GM12878 (cell line): ENCODE results near the gene C4orf33. TPM values are rescaled to one million over a fixed set of nuclear protein-coding genes. Genes with fewer than 3 reads are reported as not detected.

Experiments
- ATAC-seq: fragments of 200-7000 bp; cut with Tn5 transposase; 3 replicates; pipeline ENCODE4 v1.9.1; 2020; ENCODE audit warnings: mild to moderate bottlenecking, moderate library complexity
- BruUV-seq: library from RNA; stranded (reverse); fragments of 400-500 nt; replicated peaks from 2 replicates; lab custom pipeline; 2021; lab: Mats Ljungman, UMichigan
- CTCF ChIA-PET: fragments of 300-600 bp; sonication (Branson Sonifier 250); formaldehyde crosslinking; extraction: SDS; loops from one replicate; lab custom pipeline; 2021; ENCODE audit warnings: inconsistent platforms; lab: Yijun Ruan, JAX
- POLR2A ChIA-PET: fragments of 350-600 bp; formaldehyde crosslinking; extraction: SDS; loops from one replicate; lab custom pipeline; 2021; ENCODE audit warnings: inconsistent platforms; lab: Charles Lee
- RAD21 ChIA-PET: fragments of 300-600 bp; sonication (Branson Sonifier 250); formaldehyde crosslinking; loops from one replicate; lab custom pipeline; 2023; ENCODE audit warnings: antibody characterized with exemption; ENCODE audit not compliant: unreplicated experiment; lab: Charles Lee
- SMC1A ChIA-PET: fragments of 300-600 bp; sonication (Branson Sonifier 250); formaldehyde crosslinking; loops from one replicate; lab custom pipeline; 2023; ENCODE audit not compliant: unreplicated experiment, uncharacterized antibody; lab: Charles Lee
- DNase-seq: peaks from one replicate; pipeline ENCODE4 v3.0.0-alpha.2; 2011; ENCODE audit warnings: low read depth, low spot score
- FAIRE-seq: peaks from 3 replicates; lab custom pipeline; 2011; peaks lifted over from hg19 to GRCh38; lab: Jason Lieb, UNC
- H2AFZ ChIP-seq: 2 replicates; pipeline ENCODE4 v1.6.0; 2011; ENCODE audit warnings: low read depth, low read length, control low read depth; ENCODE audit not compliant: control insufficient read depth
- H3K27ac ChIP-seq: 2 replicates; pipeline ENCODE4 v1.5.1; 2011; ENCODE audit warnings: control low read depth; ENCODE audit not compliant: control insufficient read depth, insufficient read depth
- H3K27me3 ChIP-seq, 2 experiments: replicated peaks in 1 of 2; 2 replicates each; pipeline versions ENCODE4 v1.6.0 to v1.6.1; 2011; ENCODE audit warnings: low read length in 1 of 2; ENCODE audit not compliant: control insufficient read depth in 2 of 2, insufficient read depth in 2 of 2
- H3K36me3 ChIP-seq, 2 experiments: 2 replicates each; pipeline ENCODE4 v1.5.1; 2011; ENCODE audit warnings: low read length in 1 of 2; ENCODE audit not compliant: control insufficient read depth in 2 of 2, insufficient read depth in 2 of 2
- H3K4me1 ChIP-seq: 2 replicates; pipeline ENCODE4 v1.6.1; 2011; ENCODE audit warnings: mild to moderate bottlenecking, low read length, moderate library complexity, mixed read lengths; ENCODE audit not compliant: control insufficient read depth, insufficient read depth
- H3K4me2 ChIP-seq: 2 replicates; pipeline ENCODE4 v1.6.0; 2011; ENCODE audit warnings: control low read depth; ENCODE audit not compliant: control insufficient read depth, insufficient read depth
- H3K4me3 ChIP-seq: fragments of 200-600 bp; sonication (generic); 2 replicates; pipeline ENCODE4 v1.5.1; 2016
- H3K79me2 ChIP-seq: 2 replicates; pipeline ENCODE4 v1.6.0; 2011; ENCODE audit warnings: low read length; ENCODE audit not compliant: control insufficient read depth, insufficient read depth
- H3K9ac ChIP-seq: 2 replicates; pipeline ENCODE4 v1.8.0; 2011; ENCODE audit warnings: low read length, control low read depth, mixed read lengths; ENCODE audit not compliant: control insufficient read depth, insufficient read depth
- H3K9me3 ChIP-seq: replicated peaks from 3 replicates; pipeline ENCODE4 v1.5.1; 2011; ENCODE audit warnings: mild to moderate bottlenecking, low read length; ENCODE audit not compliant: control insufficient read depth, insufficient read depth
- H4K20me1 ChIP-seq: 2 replicates; pipeline ENCODE4 v1.6.0; 2011; ENCODE audit not compliant: control insufficient read depth, insufficient read depth
- BCL11A ChIP-seq: IDR thresholded peaks from 2 replicates; pipeline ENCODE4 v1.6.1; 2011; ENCODE audit warnings: low read depth, low read length
- CHD1 ChIP-seq: IDR thresholded peaks from 2 replicates; pipeline ENCODE4 v1.6.1; 2012; ENCODE audit warnings: low read depth, low read length, improper control_type of control experiment
- CREM ChIP-seq: IDR thresholded peaks from 2 replicates; pipeline ENCODE4 v1.6.1; 2014; ENCODE audit warnings: antibody characterized with exemption, low read depth
- EP300 ChIP-seq, 2 experiments: fragments of 150-350 bp in 1 of 2; IDR thresholded peaks; 2 replicates each; pipeline ENCODE4 v1.6.1; 2011 to 2012; ENCODE audit warnings: low read depth in 2 of 2, low read length in 2 of 2, borderline replicate concordance in 1 of 2, improper control_type of control experiment in 1 of 2, inconsistent platforms in 1 of 2; ENCODE audit not compliant: control insufficient read depth in 1 of 2
- HSF1 ChIP-seq: fragments of 150-350 bp; IDR thresholded peaks from 2 replicates; pipeline ENCODE4 v1.6.1; 2014; ENCODE audit warnings: mild to moderate bottlenecking, low read depth, low read length
- IKZF1 ChIP-seq: fragments of 450-650 bp; conservative IDR thresholded peaks from 2 replicates; pipeline ENCODE4 v1.6.1; 2017; ENCODE audit warnings: antibody characterized with exemption, mild to moderate bottlenecking
- MTA3 ChIP-seq: IDR thresholded peaks from 2 replicates; pipeline ENCODE4 v1.6.1; 2012; ENCODE audit warnings: low read length, inconsistent platforms, borderline replicate concordance
- MYC ChIP-seq: IDR thresholded peaks from 2 replicates; pipeline ENCODE4 v1.6.1; 2011; ENCODE audit warnings: mild to moderate bottlenecking, low read length, moderate library complexity, inconsistent platforms; ENCODE audit not compliant: insufficient read depth, insufficient replicate concordance, insufficient read length, severe bottlenecking
- NKRF ChIP-seq: fragments of 450-650 bp; conservative IDR thresholded peaks from 2 replicates; pipeline ENCODE4 v1.6.1; 2017; ENCODE audit warnings: mild to moderate bottlenecking, moderate library complexity
- PAX8 ChIP-seq: fragments of 450-650 bp; IDR thresholded peaks from 2 replicates; pipeline ENCODE4 v1.6.1; 2017; ENCODE audit warnings: mild to moderate bottlenecking, moderate library complexity
- POLR2AphosphoS2 ChIP-seq: IDR thresholded peaks from 2 replicates; pipeline ENCODE4 v1.6.1; 2011; ENCODE audit warnings: low read depth, mild to moderate bottlenecking, low read length, improper control_type of control experiment, moderate library complexity
- RCOR1 ChIP-seq: conservative IDR thresholded peaks from 2 replicates; pipeline ENCODE4 v1.6.1; 2012; ENCODE audit warnings: low read depth, low read length, improper control_type of control experiment
- SIN3A ChIP-seq: IDR thresholded peaks from 2 replicates; pipeline ENCODE4 v1.6.1; 2012; ENCODE audit warnings: low read depth, low read length, improper control_type of control experiment
- USF2 ChIP-seq: IDR thresholded peaks from 2 replicates; pipeline ENCODE4 v1.6.1; 2011; ENCODE audit warnings: low read depth, low read length, improper control_type of control experiment, borderline replicate concordance
- WGBS: methylation state at CpG from one replicate; pipeline ENCODE4 v1.1.6; 2016; ENCODE audit warnings: low lambda C conversion rate; ENCODE audit not compliant: insufficient replicate concordance, insufficient coverage; ENCODE audit errors: missing lambda C conversion rate; 5-methylcytosine and 5-hydroxymethylcytosine counted together
- in situ Hi-C: fragments of 300-500 bp; cut with MboI; formaldehyde crosslinking; loops from 9 replicates; pipeline ENCODE4 v1.14.3; 2018; ENCODE audit warnings: mixed read lengths
- intact Hi-C: fragments of 100-400 bp; cut with micrococcal nuclease; formaldehyde crosslinking; loops from one replicate; pipeline ENCODE4 v1.14.2; 2022; ENCODE audit not compliant: unreplicated experiment
- polyA plus RNA-seq, 11 experiments: library from polyadenylated mRNA; depleted of rRNA in 4 of 11; unstranded in 6 of 11; stranded (reverse) in 5 of 11; fragments of >200 nt; fragmentation: Nextera tagmentation in 4 of 11; fragmentation: Illumina TruSeq in 1 of 11; extraction: Ambion mirVana in 4 of 11; extraction: Trizol in 1 of 11; gene quantifications; 1 replicate in 1 of 11; 2 replicates in 10 of 11; pipeline versions ENCODE4 v1.2.1 to v1.2.3, GENCODE V29; 2011 to 2016; ENCODE audit warnings: inconsistent platforms in 2 of 11, missing spikeins in 2 of 11, low read depth in 1 of 11
- total RNA-seq, 4 experiments: library from RNA; depleted of rRNA in 3 of 4; stranded (reverse); fragments of >200 nt in 3 of 4; fragmentation: Illumina TruSeq in 1 of 4; extraction: Trizol in 1 of 4; gene quantifications; 2 replicates each; pipeline versions ENCODE4 v1.2.1 to v1.2.3, GENCODE V29; 2013 to 2021

Gene C4orf33
- total and polyA plus RNA-seq, 10 of the 15 experiments (the other 5 are each of a cell fraction or from before 2014, with no cell fraction given) = 10.2 to 29.8 (median 20.3) TPM

GRCh38 chr4:129092631-129093190 lies 3.2 kb upstream of the C4orf33 start (continued):
- TF ChIP-seq USF2 (no peak), IKZF1 (no peak), MYC (no peak)

- Histone ChIP-seq H3K9me3 (no peaks in the 10 kb centered on the region), H2AFZ (peak within 1 kb of the TSS; percentile 81), H3K79me2 (peaks cover 49% of the 10 kb centered on the region)
- TF ChIP-seq CREM (peak; percentile 96), SIN3A (peak; percentile 87), EP300 (IDR thresholded peaks at IDR 0.05; ENCODE audit: borderline replicate concordance in 1 of 2, control insufficient read depth in 1 of 2, low read depth in 2 of 2, low read length in 2 of 2) (no peak), MTA3 (no peak), NKRF (peak; percentile 88), BCL11A (no peak), CHD1 (no peak), RCOR1 (0 out of 2 replicates have a peak, but pooled peaks have one; percentile 35), PAX8 (no peak), USF2 (no peak), POLR2AphosphoS2 (no peak), HSF1 (no peak)
Observed at GRCh38 chr4:129093191-129093920, 2.6 kb upstream of the C4orf33 start, which contains the start of gene SCLT1. SCLT1 (minus strand) TSS chr4:129093539; CDS start chr4:129093103, 436 bp downstream.

More at GRCh38 chr4:129093191-129093920, 2.6 kb upstream of the C4orf33 start, which contains the start of gene SCLT1:
- SMC1A ChIA-PET = interaction anchor here (0.7 to 2.9 kb wide), 18 partner anchors 15 to 808 kb away, joined by 3 to 17 read pairs (median 3); no protein-coding TSS in a partner anchor
- WGBS = under 1% methylated on average over 57 of the region's 57 CpGs
- peak; percentile 91 for DNase-seq
- BruUV-seq = no TSS peak
- in situ Hi-C loops (loop anchor here (10.0 kb wide), 1 partner anchor 279 kb away; no protein-coding TSS in a partner anchor), intact Hi-C loops (loop anchor here (1.0 to 5.0 kb wide), 4 partner anchors 177 to 806 kb away; partner anchors contain the start of gene PGRMC2)
- H3K4me1 ChIP-seq = peaks cover 3% of the 10 kb centered on the region; the same call in 1 of the 2 replicates
- no peaks in the 10 kb centered on the region for H3K27me3 ChIP-seq
- H3K4me2 ChIP-seq = peak within 1 kb of the TSS; percentile 78
- peak within 1 kb of the TSS; percentile 80 for H3K4me3 ChIP-seq
- CTCF ChIA-PET = interaction anchor here (1.0 to 2.4 kb wide), 6 partner anchors 10 to 640 kb away, joined by 3 to 6 read pairs (median 3); no protein-coding TSS in a partner anchor
- peak within 1 kb of the TSS; percentile 78 for H3K27ac ChIP-seq
- POLR2A ChIA-PET = interaction anchor here (0.8 to 2.0 kb wide), 12 partner anchors 10 to 1128 kb away, joined by 3 to 17 read pairs (median 4); partner anchors contain the start of genes ABHD18, JADE1 and MFSD8
- H3K9ac ChIP-seq = peak within 1 kb of the TSS; percentile 83
- no peaks in the 10 kb centered on the region for H3K36me3 ChIP-seq
- RAD21 ChIA-PET = interaction anchor here (0.7 to 3.0 kb wide), 11 partner anchors 10 to 811 kb away, joined by 3 to 18 read pairs (median 3); no protein-coding TSS in a partner anchor
- ATAC-seq = peak; percentile 91
- FAIRE-seq = peak; percentile 96
- H4K20me1 ChIP-seq = no peaks in the 10 kb centered on the region
